Endothelial cell of umbilical vein (primary cell): ENCODE data around the gene PITPNB. TPM values are rescaled to one million over a fixed set of nuclear protein-coding genes. Genes with fewer than 3 reads are reported as not detected.

Source experiments
- BruUV-seq: library from RNA; stranded (reverse); fragments of 400-500 nt; replicated peaks from 2 replicates; lab custom pipeline; 2021; lab: Mats Ljungman, UMichigan
- CTCF ChIA-PET: fragments of 300-600, 350-600 bp; sonication (Branson Sonifier 250); formaldehyde crosslinking; loops from one replicate; lab custom pipeline; 2021; ENCODE audit warnings: antibody characterized with exemption, inconsistent platforms; lab: Charles Lee
- POLR2A ChIA-PET: fragments of 300-600, 350-600 bp; sonication (Branson Sonifier 250); formaldehyde crosslinking; loops from one replicate; lab custom pipeline; 2021; ENCODE audit warnings: antibody characterized with exemption, inconsistent platforms; lab: Charles Lee
- DNase-seq: peaks from one replicate; pipeline ENCODE4 v3.0.0-alpha.2; 2011; ENCODE audit warnings: low read depth, low spot score
- FAIRE-seq: peaks from 2 replicates; lab custom pipeline; 2011; peaks lifted over from hg19 to GRCh38; lab: Jason Lieb, UNC
- H2AFZ ChIP-seq: 2 replicates; pipeline ENCODE4 v1.6.0; 2012; ENCODE audit warnings: low read depth, low read length, control low read depth, inconsistent platforms
- H3K27ac ChIP-seq: 2 replicates; pipeline ENCODE4 v1.5.1; 2011; ENCODE audit warnings: low read depth, mild to moderate bottlenecking, control low read depth, low read length, moderate library complexity; ENCODE audit not compliant: insufficient read depth
- H3K27me3 ChIP-seq, 2 experiments: 2 replicates each; pipeline versions ENCODE4 v1.6.0 to v1.6.1; 2011; ENCODE audit warnings: low read length in 2 of 2, mixed read lengths in 1 of 2; ENCODE audit not compliant: control insufficient read depth in 2 of 2, insufficient read depth in 2 of 2
- H3K36me3 ChIP-seq, 2 experiments: 2 replicates in 1 of 2; 3 replicates in 1 of 2; pipeline ENCODE4 v1.5.1; 2011; ENCODE audit warnings: low read length in 2 of 2, mild to moderate bottlenecking in 1 of 2, moderate library complexity in 1 of 2; ENCODE audit not compliant: control insufficient read depth in 2 of 2, insufficient read depth in 2 of 2; ENCODE audit errors: extremely low read depth in 1 of 2
- H3K4me1 ChIP-seq: 3 replicates; pipeline ENCODE4 v1.5.1; 2011; ENCODE audit warnings: mild to moderate bottlenecking, low read length; ENCODE audit not compliant: control insufficient read depth, insufficient read depth; ENCODE audit errors: extremely low read depth
- H3K4me2 ChIP-seq: 2 replicates; pipeline ENCODE4 v1.6.1; 2011; ENCODE audit warnings: low read length, control low read depth, mixed read lengths; ENCODE audit not compliant: insufficient read depth
- H3K4me3 ChIP-seq, 3 experiments: fragments of 200-600 bp in 1 of 3; sonication (generic), shearing (Covaris generic) in 1 of 3; replicated peaks in 1 of 3; 2 replicates each; pipeline ENCODE4 v1.5.1; 2011 to 2016; ENCODE audit warnings: control low read depth in 3 of 3, low read length in 3 of 3, mild to moderate bottlenecking in 2 of 3, inconsistent platforms in 1 of 3, low read depth in 1 of 3, moderate library complexity in 1 of 3; ENCODE audit not compliant: insufficient read depth in 1 of 3
- H3K79me2 ChIP-seq: 2 replicates; pipeline ENCODE4 v1.6.0; 2012; ENCODE audit warnings: low read length, inconsistent platforms; ENCODE audit not compliant: control insufficient read depth, insufficient read depth
- H3K9ac ChIP-seq: replicated peaks from 2 replicates; pipeline ENCODE3; 2011; ENCODE audit warnings: low read length, control low read depth; ENCODE audit not compliant: insufficient read depth; ENCODE audit errors: extremely low read depth
- H3K9me1 ChIP-seq: replicated peaks from 3 replicates; pipeline ENCODE4 v1.6.0; 2011; ENCODE audit warnings: mild to moderate bottlenecking, low read length; ENCODE audit not compliant: control insufficient read depth, insufficient read depth; ENCODE audit errors: extremely low read depth
- H3K9me3 ChIP-seq: replicated peaks from 2 replicates; pipeline ENCODE4 v1.5.1; 2012; ENCODE audit warnings: low read length, inconsistent platforms; ENCODE audit not compliant: control insufficient read depth, insufficient read depth
- H4K20me1 ChIP-seq: replicated peaks from 2 replicates; pipeline ENCODE3; 2011; ENCODE audit warnings: mild to moderate bottlenecking, low read length; ENCODE audit not compliant: control insufficient read depth, insufficient read depth; ENCODE audit errors: extremely low read depth
- EZH2 ChIP-seq: IDR thresholded peaks from 2 replicates; pipeline ENCODE4 v1.6.1; 2012; ENCODE audit warnings: borderline replicate concordance, low read depth, mild to moderate bottlenecking, moderate library complexity, low read length, inconsistent platforms; ENCODE audit not compliant: severe bottlenecking
- FOS ChIP-seq: IDR thresholded peaks from 2 replicates; pipeline ENCODE4 v1.6.1; 2011; ENCODE audit warnings: mild to moderate bottlenecking, low read length, moderate library complexity, borderline replicate concordance; ENCODE audit not compliant: insufficient read depth
- GATA2 ChIP-seq: IDR thresholded peaks from 2 replicates; pipeline ENCODE4 v1.7.0; 2011; ENCODE audit warnings: low read depth, mild to moderate bottlenecking, moderate library complexity, mixed read lengths, low read length; ENCODE audit not compliant: insufficient read length, insufficient read depth
- JUN ChIP-seq: IDR thresholded peaks from 2 replicates; pipeline ENCODE4 v1.6.1; 2011; ENCODE audit warnings: borderline replicate concordance, low read depth; ENCODE audit not compliant: insufficient read length, insufficient read depth
- MYC ChIP-seq: IDR thresholded peaks from one replicate; pipeline ENCODE4 v1.6.1; 2011; ENCODE audit warnings: mild to moderate bottlenecking, low read depth, low read length
- POLR2A ChIP-seq: IDR thresholded peaks from 2 replicates; pipeline ENCODE4 v1.6.1; 2012; ENCODE audit warnings: low read depth, mild to moderate bottlenecking, control low read depth, low read length
- POLR2AphosphoS5 ChIP-seq: IDR thresholded peaks from 2 replicates; pipeline ENCODE4 v1.6.1; 2012; ENCODE audit warnings: low read depth, mild to moderate bottlenecking, control low read depth, low read length, moderate library complexity; ENCODE audit not compliant: insufficient read depth
- dilution Hi-C: fragments of 300-500 bp; cut with MboI; formaldehyde crosslinking; loops from one replicate; pipeline ENCODE4 v1.15.0; 2019; ENCODE audit warnings: low sequenced_read_pairs; ENCODE audit not compliant: extremely low pct_ligation_motif_present
- intact Hi-C: fragments of 100-400 bp; cut with micrococcal nuclease; formaldehyde crosslinking; loops from one replicate; pipeline ENCODE4 v1.10.0; 2022
- polyA plus RNA-seq, 4 experiments: library from polyadenylated mRNA; depleted of rRNA in 3 of 4; stranded (reverse) in 3 of 4; unstranded in 1 of 4; fragments of >200 nt; gene quantifications; 2 replicates each; pipeline versions ENCODE4 v1.2.1 to v1.2.3, GENCODE V29; 2011 to 2012; ENCODE audit warnings: missing spikeins in 1 of 4
- total RNA-seq: library from RNA; stranded (reverse); gene quantifications from 2 replicates; pipeline ENCODE4 v1.2.3, GENCODE V29; 2021
- TF ChIP-seq, protein P1 (sequence below), 2 donors: IDR thresholded peaks; 1 replicate in 1 of 2; 2 replicates in 1 of 2; pipeline ENCODE4 v1.5.1; 2011; ENCODE audit warnings: low read length in 2 of 2, mild to moderate bottlenecking in 2 of 2, moderate library complexity in 2 of 2, control low read depth in 1 of 2, inconsistent platforms in 1 of 2, low read depth in 1 of 2; ENCODE audit not compliant: insufficient read depth in 1 of 2; ENCODE audit errors: extremely low read depth in 1 of 2
- TF ChIP-seq, protein P2 (sequence below): IDR thresholded peaks from 2 replicates; pipeline ENCODE4 v1.6.1; 2011; ENCODE audit not compliant: insufficient read depth, insufficient read length

Gene PITPNB
- total and polyA plus RNA-seq, 2 donors (not counting 3 experiments of a cell fraction or from before 2014, with no cell fraction given): 29.7 to 108 TPM

DNA sequence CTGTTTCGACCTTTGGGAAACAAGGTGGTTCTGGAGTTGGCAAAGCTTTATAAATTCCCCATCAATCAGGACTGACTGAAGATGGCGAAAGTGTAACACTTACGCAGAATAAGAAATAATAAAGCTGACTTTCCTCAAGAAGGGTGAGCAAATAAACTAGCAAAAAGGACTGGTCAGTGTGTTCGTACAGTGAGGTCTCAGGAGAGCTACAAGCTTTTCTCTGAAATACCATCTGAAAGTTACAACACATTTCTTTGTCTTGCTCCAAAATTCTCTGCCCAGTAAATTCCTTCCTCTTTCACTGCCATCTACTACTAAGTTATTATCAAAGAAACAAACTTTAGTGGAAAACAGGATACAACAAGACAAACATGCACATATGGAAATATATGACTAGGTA, 13.4 kb downstream of the PITPNB start:
- intact Hi-C loops (no loop called here), dilution Hi-C loops (no loop called here)
- H3K4me2 ChIP-seq: no peak overlapping the region
- H3K9ac ChIP-seq: no peak overlapping the region
- H3K4me3 ChIP-seq: no peak overlapping the region
- peaks cover 93% of the 10 kb centered on the region for H3K79me2 ChIP-seq
- DNase-seq (no peak), FAIRE-seq (no peak)
- no TSS peak for BruUV-seq
- no peak overlapping the region for H2AFZ ChIP-seq
- H3K9me3 ChIP-seq: no peaks in the 10 kb centered on the region
- no peak overlapping the region for H3K27ac ChIP-seq
- no peaks in the 10 kb centered on the region for H3K4me1 ChIP-seq
- ChIA-PET POLR2A (no interaction called here), CTCF (interaction anchor here (0.7 to 1.6 kb wide), 2 partner anchors 11 to 19 kb away, joined by 3 to 5 read pairs; no protein-coding TSS in a partner anchor)
- no peaks in the 10 kb centered on the region for H3K9me1 ChIP-seq
- peaks cover 10 to 20% of the 10 kb centered on the region in 2 experiments for H3K36me3 ChIP-seq
- no peaks in the 10 kb centered on the region for H3K27me3 ChIP-seq
- H4K20me1 ChIP-seq: no peaks in the 10 kb centered on the region
- TF ChIP-seq, protein P1, sequence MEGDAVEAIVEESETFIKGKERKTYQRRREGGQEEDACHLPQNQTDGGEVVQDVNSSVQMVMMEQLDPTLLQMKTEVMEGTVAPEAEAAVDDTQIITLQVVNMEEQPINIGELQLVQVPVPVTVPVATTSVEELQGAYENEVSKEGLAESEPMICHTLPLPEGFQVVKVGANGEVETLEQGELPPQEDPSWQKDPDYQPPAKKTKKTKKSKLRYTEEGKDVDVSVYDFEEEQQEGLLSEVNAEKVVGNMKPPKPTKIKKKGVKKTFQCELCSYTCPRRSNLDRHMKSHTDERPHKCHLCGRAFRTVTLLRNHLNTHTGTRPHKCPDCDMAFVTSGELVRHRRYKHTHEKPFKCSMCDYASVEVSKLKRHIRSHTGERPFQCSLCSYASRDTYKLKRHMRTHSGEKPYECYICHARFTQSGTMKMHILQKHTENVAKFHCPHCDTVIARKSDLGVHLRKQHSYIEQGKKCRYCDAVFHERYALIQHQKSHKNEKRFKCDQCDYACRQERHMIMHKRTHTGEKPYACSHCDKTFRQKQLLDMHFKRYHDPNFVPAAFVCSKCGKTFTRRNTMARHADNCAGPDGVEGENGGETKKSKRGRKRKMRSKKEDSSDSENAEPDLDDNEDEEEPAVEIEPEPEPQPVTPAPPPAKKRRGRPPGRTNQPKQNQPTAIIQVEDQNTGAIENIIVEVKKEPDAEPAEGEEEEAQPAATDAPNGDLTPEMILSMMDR (IDR thresholded peaks at IDR 0.05; ENCODE audit: extremely low read depth in 1 of 2, insufficient read depth in 1 of 2, low read depth in 1 of 2, low read length in 2 of 2): no peak
- TF ChIP-seq JUN (no peak), POLR2AphosphoS5 (no peak), FOS (no peak), GATA2 (no peak), POLR2A (no peak), MYC (no peak), EZH2 (no peak)
- TF ChIP-seq, protein P2, sequence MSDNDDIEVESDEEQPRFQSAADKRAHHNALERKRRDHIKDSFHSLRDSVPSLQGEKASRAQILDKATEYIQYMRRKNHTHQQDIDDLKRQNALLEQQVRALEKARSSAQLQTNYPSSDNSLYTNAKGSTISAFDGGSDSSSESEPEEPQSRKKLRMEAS: no peak
